Measurements from ENCODE around the gene TCIRG1. TPM values are rescaled to one million over a fixed set of nuclear protein-coding genes. Genes with fewer than 3 reads are reported as not detected.

TCIRG1 gene
- total and polyA plus RNA-seq, 7 experiments from 2014 or later, result 27.3 to 381 (median 167) TPM

DNA sequence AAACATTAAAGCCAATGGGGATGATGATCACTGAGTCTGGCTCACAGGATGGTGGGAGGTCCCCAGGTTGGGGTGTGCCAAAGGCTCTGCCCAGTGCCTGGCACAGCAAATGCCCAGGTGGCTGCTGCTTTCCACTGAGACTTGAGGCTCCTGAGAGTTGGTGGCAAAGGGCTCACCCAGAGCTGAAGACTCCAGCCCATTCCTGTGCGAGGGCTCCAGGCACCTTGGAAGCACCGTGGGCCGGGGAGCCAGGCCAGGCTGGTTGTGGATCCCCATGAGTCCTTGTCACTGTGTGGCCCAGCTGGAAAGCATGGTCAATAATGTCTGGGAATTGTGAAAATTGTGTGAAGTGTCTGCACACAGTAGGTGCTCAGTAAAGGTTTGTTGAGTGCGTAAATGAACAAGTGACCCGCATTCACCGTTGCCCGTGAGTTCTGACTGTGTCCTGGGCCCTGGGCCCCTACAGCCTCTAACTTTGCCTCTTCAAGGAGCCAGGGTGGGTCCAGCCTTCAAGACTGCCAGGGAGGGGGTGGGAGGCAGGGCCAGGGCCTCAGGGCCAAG, 32.1 kb upstream of the TCIRG1 start:
- H3K36me3 Mint-ChIP-seq, result no peaks in the 10 kb centered on the region
- Histone ChIP-seq H3K4me1 (ENCODE audit: control insufficient read depth in 2 of 2, insufficient read depth in 2 of 2, low read length in 2 of 2) (peaks cover 6 to 8% of the 10 kb centered on the region in 2 donors), H3K36me3 (ENCODE audit: control insufficient read depth in 2 of 3, insufficient read depth in 3 of 3, low read length in 3 of 3) (no peaks in the 10 kb centered on the region), H3K27ac (ENCODE audit: low read depth, low read length) (no peak overlapping the region), H3K27me3 (ENCODE audit: control insufficient read depth in 2 of 2, insufficient read depth in 2 of 2, low read length in 2 of 2) (no peaks in the 10 kb centered on the region), H3K4me3 (ENCODE audit: low read length) (no peak overlapping the region), H3K9me3 (ENCODE audit: control insufficient read depth in 2 of 3, low read length in 3 of 3) (no peaks in the 10 kb centered on the region)
- no peak overlapping the region for H3K27ac Mint-ChIP-seq
- ATAC-seq (no peak), DNase-seq (no peak)
- peak overlapping the region in 1 of 10 donors; percentile 53 for H3K4me3 Mint-ChIP-seq
- intact Hi-C loops (cut with micrococcal nuclease), result loop anchor here (10.0 kb wide), 2 partner anchors 198 to 268 kb away; partner anchors contain the start of gene C11orf24 (in 1 of the 2)
- H3K4me1 Mint-ChIP-seq, result peaks cover 9 to 31% (median 28%) of the 10 kb centered on the region in 7 donors
- CTCF ChIA-PET, result no interaction called here
- POLR2A ChIA-PET, result no interaction called here
- peaks cover 0 to 3% (median 0%) of the 10 kb centered on the region in 5 donors for H3K27me3 Mint-ChIP-seq
- H3K9me3 Mint-ChIP-seq, result peaks cover 0 to 1% (median 0%) of the 10 kb centered on the region in 11 donors

DNA sequence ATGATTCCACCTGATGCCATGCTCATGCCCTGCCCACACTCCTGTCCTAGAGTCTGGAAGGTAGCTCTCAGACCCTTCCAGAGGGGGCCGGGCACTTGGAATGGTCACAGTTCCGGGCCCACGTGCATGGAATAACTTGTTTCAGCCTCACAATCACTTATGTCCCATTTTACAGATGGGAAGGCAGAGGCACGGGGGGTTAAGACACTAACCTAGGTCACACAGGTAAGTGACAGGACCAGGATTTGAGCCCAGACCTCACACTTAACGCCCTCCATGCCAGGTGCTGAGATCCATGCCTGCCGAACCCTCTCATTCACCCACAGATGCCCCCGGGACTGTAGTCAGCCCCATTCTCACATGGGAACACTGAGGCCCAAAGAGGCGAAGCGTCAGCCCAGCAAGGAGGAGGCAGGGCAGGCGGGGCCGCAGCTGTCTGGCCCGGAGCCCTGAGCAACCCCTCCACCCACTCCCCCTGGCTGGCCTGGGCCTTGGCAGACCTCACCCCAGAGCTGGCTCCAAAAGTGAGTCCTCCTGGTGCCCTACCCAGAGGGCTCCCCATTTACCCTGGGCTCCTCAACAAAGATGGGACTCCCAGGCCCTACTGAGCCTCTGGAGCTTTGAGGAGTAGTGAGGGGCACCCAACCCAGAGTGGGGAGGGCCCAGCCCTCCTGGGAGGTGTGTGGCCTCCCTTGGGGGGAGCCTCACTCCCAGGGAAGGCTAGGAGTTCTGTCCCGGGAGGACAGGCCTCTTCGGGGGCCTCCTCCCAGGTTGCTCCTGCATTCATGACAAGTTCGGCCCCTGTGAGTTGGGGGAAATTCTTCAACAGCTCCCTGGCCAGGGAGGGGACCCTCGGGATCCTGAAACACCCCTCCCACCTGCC, 31.1 kb upstream of the TCIRG1 start:
- no peak overlapping the region for H3K4me3 ChIP-seq (ENCODE audit: low read length)
- POLR2A ChIA-PET, result no interaction called here
- H3K36me3 ChIP-seq (ENCODE audit: control insufficient read depth in 2 of 3, insufficient read depth in 3 of 3, low read length in 3 of 3), result no peaks in the 10 kb centered on the region
- Mint-ChIP-seq H3K9me3 (peaks cover 0 to 1% (median 0%) of the 10 kb centered on the region in 11 donors), H3K4me1 (peaks cover 9 to 24% (median 21%) of the 10 kb centered on the region in 7 donors), H3K27me3 (peaks cover 0 to 6% (median 0%) of the 10 kb centered on the region in 5 donors), H3K4me3 (peak overlapping the region in 1 of 10 donors; percentile 29), H3K27ac (peak overlapping the region in 1 of 9 donors; percentile 20), H3K36me3 (no peaks in the 10 kb centered on the region)
- CTCF ChIA-PET, result no interaction called here
- DNase-seq, result no peak
- peaks cover 6 to 8% of the 10 kb centered on the region in 2 donors for H3K4me1 ChIP-seq (ENCODE audit: control insufficient read depth in 2 of 2, insufficient read depth in 2 of 2, low read length in 2 of 2)
- no peaks in the 10 kb centered on the region for H3K27me3 ChIP-seq (ENCODE audit: control insufficient read depth in 2 of 2, insufficient read depth in 2 of 2, low read length in 2 of 2)
- intact Hi-C loops (cut with micrococcal nuclease), result loop anchor here (10.0 kb wide), 2 partner anchors 197 to 267 kb away; partner anchors contain the start of gene C11orf24 (in 1 of the 2)
- H3K27ac ChIP-seq (ENCODE audit: low read depth, low read length), result no peak overlapping the region
- no peaks in the 10 kb centered on the region for H3K9me3 ChIP-seq (ENCODE audit: control insufficient read depth in 2 of 3, low read length in 3 of 3)
- ATAC-seq, result no peak

DNA sequence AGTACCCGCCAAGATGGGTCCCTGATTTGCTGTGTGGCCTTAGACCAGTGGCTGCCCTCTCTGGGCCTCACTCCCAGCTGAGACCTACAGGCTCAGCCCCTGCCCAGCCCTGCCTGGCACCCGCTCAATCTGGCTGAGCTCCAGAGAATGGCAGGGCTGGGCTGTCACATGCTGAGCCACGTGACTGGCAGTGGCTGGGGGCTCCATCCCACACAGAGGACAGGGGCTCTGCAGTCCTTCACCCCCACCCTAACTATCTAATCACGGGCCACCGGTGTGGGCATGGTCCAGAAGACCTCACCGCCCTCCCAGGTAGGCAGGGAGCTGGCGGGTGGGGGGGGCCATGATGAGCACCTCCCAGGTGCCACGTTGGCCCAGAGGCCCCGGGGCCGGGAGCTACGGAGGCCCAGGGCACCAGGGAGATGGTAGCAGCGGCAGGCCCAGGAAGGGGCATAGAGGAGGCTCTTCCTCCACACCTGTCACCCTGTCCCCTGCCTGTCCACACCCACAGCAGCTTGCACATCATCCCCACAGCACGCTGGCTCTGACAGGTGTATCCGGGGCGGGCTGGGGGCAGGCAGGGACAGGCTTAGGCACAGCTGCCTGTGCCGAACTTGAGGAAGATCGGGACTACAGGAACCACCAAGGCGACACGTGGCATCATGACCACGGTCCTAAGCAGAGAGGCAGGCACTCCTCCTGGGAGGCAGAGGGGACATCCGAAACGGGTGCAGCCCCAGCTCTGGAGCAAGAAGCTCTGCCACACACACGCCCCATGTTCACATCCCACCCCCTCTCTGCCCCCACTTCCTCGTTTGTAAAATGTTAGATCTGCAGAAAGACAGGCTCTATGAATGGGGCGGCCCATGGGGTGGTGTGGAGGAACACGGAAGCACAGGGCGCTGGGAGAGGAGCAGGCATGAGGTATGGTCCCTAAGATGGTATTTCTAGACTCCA, 30.2 kb upstream of the TCIRG1 start:
- CTCF ChIA-PET, result no interaction called here
- POLR2A ChIA-PET, result interaction anchor here (0.6 kb wide), 1 partner anchor 1400 kb away, joined by 3 read pairs; no protein-coding TSS in a partner anchor
- Mint-ChIP-seq H3K4me1 (peaks cover 9 to 20% (median 17%) of the 10 kb centered on the region in 7 donors), H3K9me3 (peaks cover 0 to 1% (median 0%) of the 10 kb centered on the region in 11 donors), H3K27me3 (peaks cover 0 to 6% (median 0%) of the 10 kb centered on the region in 5 donors), H3K4me3 (peak overlapping the region in 2 of 10 donors; percentile 21 to 53), H3K36me3 (no peaks in the 10 kb centered on the region), H3K27ac (peak overlapping the region in 2 of 9 donors; percentile 23 to 39)
- Histone ChIP-seq H3K4me3 (ENCODE audit: low read length) (no peak overlapping the region), H3K27me3 (ENCODE audit: control insufficient read depth in 2 of 2, insufficient read depth in 2 of 2, low read length in 2 of 2) (no peaks in the 10 kb centered on the region), H3K4me1 (ENCODE audit: control insufficient read depth in 2 of 2, insufficient read depth in 2 of 2, low read length in 2 of 2) (peaks cover 6 to 8% of the 10 kb centered on the region in 2 donors), H3K9me3 (ENCODE audit: control insufficient read depth in 2 of 3, low read length in 3 of 3) (no peaks in the 10 kb centered on the region), H3K36me3 (ENCODE audit: control insufficient read depth in 2 of 3, insufficient read depth in 3 of 3, low read length in 3 of 3) (no peaks in the 10 kb centered on the region), H3K27ac (ENCODE audit: low read depth, low read length) (no peak overlapping the region)
- intact Hi-C loops (cut with micrococcal nuclease), result loop anchor here (1.0 to 10.0 kb wide), 3 partner anchors 196 to 266 kb away; partner anchors contain the start of gene C11orf24 (in 1 of the 2)
- DNase-seq (no peak), ATAC-seq (peak; percentile 19)

DNA sequence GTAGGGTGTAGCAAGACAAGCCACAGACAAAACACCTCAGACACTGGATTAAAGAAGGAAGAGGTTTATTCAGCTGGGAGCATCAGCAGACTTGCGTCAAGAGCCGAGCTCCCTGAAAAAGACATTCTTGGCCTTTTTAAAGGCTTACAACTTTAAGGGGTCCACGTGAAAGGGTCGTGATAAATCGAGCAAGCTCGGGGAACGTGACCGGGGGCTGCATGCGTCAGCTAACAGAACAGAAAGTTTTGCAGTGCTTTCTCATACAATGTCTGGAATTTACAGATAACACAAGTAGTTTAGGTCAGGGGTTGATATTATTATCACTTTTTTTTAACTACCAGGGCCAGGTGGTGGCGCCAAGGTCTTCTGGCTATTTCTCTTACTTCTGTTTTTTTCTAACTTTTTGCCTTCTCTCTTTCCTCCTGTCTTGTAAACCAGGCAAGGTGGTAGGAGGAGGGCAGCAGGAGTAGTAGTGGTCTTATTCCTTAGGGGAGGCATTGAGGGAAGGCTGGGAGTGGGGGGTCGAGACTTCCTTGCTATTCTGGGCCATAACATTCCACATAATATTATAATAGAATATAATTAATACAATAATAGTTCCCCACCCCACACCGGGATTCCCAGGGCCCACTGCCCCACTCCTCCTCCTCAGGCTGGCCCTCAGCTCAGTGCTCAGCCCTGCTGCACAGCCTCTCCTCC, 29.3 kb upstream of the TCIRG1 start:
- H3K36me3 Mint-ChIP-seq, result no peaks in the 10 kb centered on the region
- H3K27ac Mint-ChIP-seq, result peak overlapping the region in 1 of 9 donors; percentile 37
- peaks cover 0 to 1% (median 0%) of the 10 kb centered on the region in 11 donors for H3K9me3 Mint-ChIP-seq
- no peaks in the 10 kb centered on the region for H3K27me3 ChIP-seq (ENCODE audit: control insufficient read depth in 2 of 2, insufficient read depth in 2 of 2, low read length in 2 of 2)
- CTCF ChIA-PET, result no interaction called here
- peaks cover 9 to 20% (median 17%) of the 10 kb centered on the region in 7 donors for H3K4me1 Mint-ChIP-seq
- no peaks in the 10 kb centered on the region for H3K9me3 ChIP-seq (ENCODE audit: control insufficient read depth in 2 of 3, low read length in 3 of 3)
- POLR2A ChIA-PET, result interaction anchor here (0.6 kb wide), 1 partner anchor 1401 kb away, joined by 3 read pairs; no protein-coding TSS in a partner anchor
- no peak for DNase-seq
- H3K36me3 ChIP-seq (ENCODE audit: control insufficient read depth in 2 of 3, insufficient read depth in 3 of 3, low read length in 3 of 3), result no peaks in the 10 kb centered on the region
- intact Hi-C loops (cut with micrococcal nuclease), result loop anchor here (1.0 to 10.0 kb wide), 3 partner anchors 195 to 265 kb away; partner anchors contain the start of gene C11orf24 (in 1 of the 2)
- peak overlapping the region in 2 of 10 donors; percentile 17 to 21 for H3K4me3 Mint-ChIP-seq
- no peak for ATAC-seq
- peaks cover 0 to 11% (median 0%) of the 10 kb centered on the region in 5 donors for H3K27me3 Mint-ChIP-seq
- H3K4me3 ChIP-seq (ENCODE audit: low read length), result no peak overlapping the region
- H3K27ac ChIP-seq (ENCODE audit: low read depth, low read length), result no peak overlapping the region
- H3K4me1 ChIP-seq (ENCODE audit: control insufficient read depth in 2 of 2, insufficient read depth in 2 of 2, low read length in 2 of 2), result peaks cover under 1 to 3% of the 10 kb centered on the region in 2 donors

DNA sequence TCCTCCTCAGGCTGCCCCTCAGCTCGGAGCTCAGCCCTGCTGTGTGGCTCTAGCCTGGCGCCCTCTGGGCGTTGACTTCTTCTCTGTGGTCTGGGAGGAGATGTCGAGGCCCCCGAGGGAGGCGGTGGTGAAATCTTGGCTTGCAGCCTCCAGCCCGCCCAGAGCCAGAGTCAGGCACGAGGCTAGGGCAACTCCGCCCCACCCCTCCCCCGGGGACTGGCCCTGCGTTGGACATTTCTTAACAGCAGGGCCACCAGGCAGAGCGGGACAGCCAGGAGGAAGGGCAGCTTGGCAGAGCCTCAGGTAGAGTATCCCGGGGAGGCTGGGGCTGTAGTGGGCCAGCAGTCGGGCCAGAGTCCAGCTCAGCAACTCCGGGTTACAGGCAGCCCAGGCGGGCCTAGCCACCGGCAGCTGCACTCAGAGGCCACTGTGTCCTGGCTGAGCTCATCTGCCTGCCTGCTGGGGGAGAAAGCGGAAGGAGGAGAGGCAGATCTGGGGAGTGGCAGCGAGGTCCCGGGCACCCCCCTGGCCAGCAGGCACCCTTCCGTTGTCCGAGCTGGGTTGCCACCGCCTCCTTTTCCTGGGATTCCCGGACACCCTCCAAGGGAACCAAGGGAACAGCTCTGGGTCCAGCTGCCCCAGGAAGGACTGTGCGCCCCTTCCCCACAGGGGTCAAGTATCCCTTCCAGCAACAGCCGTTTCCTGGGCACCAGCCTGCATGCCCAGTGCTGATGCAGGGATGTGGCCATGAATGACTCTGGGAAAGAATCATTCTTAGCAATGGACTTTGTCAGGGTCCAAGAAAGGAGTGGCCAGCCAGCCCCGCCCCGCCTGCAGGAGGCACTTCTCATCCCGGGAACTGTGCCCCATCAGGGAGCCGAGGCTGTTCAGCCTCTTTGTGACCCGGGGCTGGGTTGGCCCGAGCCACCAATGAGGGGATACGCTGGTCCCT, 28.5 kb upstream of the TCIRG1 start, which contains the start of gene ALDH3B1:
ALDH3B1 (plus strand) TSS at position 238 of the 952 bp plus-strand sequence. CDS start 4,971 bp downstream, outside the sequence.
- ATAC-seq (peak; percentile 77), DNase-seq (peak in 1 of 9 donors; percentile 31)
- no peaks in the 10 kb centered on the region for H3K9me3 ChIP-seq (ENCODE audit: control insufficient read depth in 2 of 3, low read length in 3 of 3)
- no peak within 1 kb of the TSS for H3K27ac ChIP-seq (ENCODE audit: low read depth, low read length)
- H3K9me3 Mint-ChIP-seq, result no peaks in the 10 kb centered on the region
- peaks cover 4 to 14% (median 11%) of the 10 kb centered on the region in 7 donors for H3K4me1 Mint-ChIP-seq
- H3K4me3 Mint-ChIP-seq, result peak within 1 kb of the TSS in 2 of 10 donors; percentile 17 to 21
- H3K4me3 ChIP-seq (ENCODE audit: low read length), result no peak within 1 kb of the TSS
- intact Hi-C loops (cut with micrococcal nuclease), result no loop called here
- H3K27me3 Mint-ChIP-seq, result peaks cover 0 to 11% (median 0%) of the 10 kb centered on the region in 5 donors
- POLR2A ChIA-PET, result no interaction called here
- H3K36me3 ChIP-seq (ENCODE audit: control insufficient read depth in 2 of 3, insufficient read depth in 3 of 3, low read length in 3 of 3), result no peaks in the 10 kb centered on the region
- peak within 1 kb of the TSS in 2 of 9 donors; percentile 23 to 37 for H3K27ac Mint-ChIP-seq
- no peaks in the 10 kb centered on the region for H3K4me1 ChIP-seq (ENCODE audit: control insufficient read depth in 2 of 2, insufficient read depth in 2 of 2, low read length in 2 of 2)
- H3K27me3 ChIP-seq (ENCODE audit: control insufficient read depth in 2 of 2, insufficient read depth in 2 of 2, low read length in 2 of 2), result no peaks in the 10 kb centered on the region
- H3K36me3 Mint-ChIP-seq, result no peaks in the 10 kb centered on the region
- CTCF ChIA-PET, result no interaction called here

All from naive thymus-derived CD4-positive, alpha-beta T cell (primary cell).